Vagina (tissue), 2 donors: Measurements from ENCODE around the gene CERT1. TPM values are rescaled to one million over a fixed set of nuclear protein-coding genes. Genes with fewer than 3 reads are reported as not detected.

ENCODE experiments used
- DNase-seq, 2 donors: peaks; one replicate each; pipeline ENCODE4 v3.0.0-alpha.2; 2017; ENCODE audit errors: extremely low spot score in 2 of 2
- H3K27ac ChIP-seq: fragments of 200-600 bp; sonication (generic); one replicate; pipeline ENCODE4 v1.5.1; 2019
- H3K27me3 ChIP-seq: fragments of 200-600 bp; sonication (generic); one replicate; pipeline ENCODE4 v1.5.1; 2019
- H3K36me3 ChIP-seq, 2 donors: fragments of 200-600 bp; sonication (generic); one replicate each; pipeline ENCODE4 v1.5.1; 2017 to 2019
- H3K4me1 ChIP-seq: fragments of 200-600 bp; sonication (generic); one replicate; pipeline ENCODE4 v1.5.1; 2019
- H3K4me3 ChIP-seq, 2 donors: fragments of 200-600 bp; sonication (generic); 1 replicate in 1 of 2; 2 replicates in 1 of 2; pipeline ENCODE4 v1.5.1; 2016 to 2019
- H3K9me3 ChIP-seq: fragments of 200-600 bp; sonication (generic); one replicate; pipeline ENCODE4 v1.5.1; 2019
- POLR2A ChIP-seq, 2 donors: fragments of 450-650 bp; IDR thresholded peaks; one replicate each; pipeline ENCODE4 v1.6.1; 2017; ENCODE audit warnings: antibody characterized with exemption in 2 of 2, mild to moderate bottlenecking in 2 of 2, moderate library complexity in 2 of 2
- POLR2AphosphoS5 ChIP-seq, 2 donors: sonication (generic); formaldehyde crosslinking; IDR thresholded peaks; one replicate each; pipeline ENCODE4 v1.9.0; 2017; ENCODE audit warnings: antibody characterized with exemption in 2 of 2, mild to moderate bottlenecking in 2 of 2, low read depth in 1 of 2; ENCODE audit not compliant: insufficient read depth in 1 of 2
- intact Hi-C: fragments of 100-400 bp; cut with DNase I; formaldehyde crosslinking; loops from one replicate; pipeline ENCODE4 v1.15.1; 2023
- total RNA-seq: library from RNA; depleted of rRNA; stranded (reverse); fragments of >200 nt; gene quantifications from one replicate; pipeline ENCODE4 v1.2.3, GENCODE V29; 2016
- TF ChIP-seq, protein P1 (sequence below), 3 experiments: fragments of 450-650 bp in 2 of 3; fragments of 200-600 bp in 1 of 3; sonication (generic) in 1 of 3; IDR thresholded peaks; one replicate each; pipeline ENCODE4 v1.5.1; 2017 to 2019; ENCODE audit warnings: antibody characterized with exemption in 3 of 3, mild to moderate bottlenecking in 2 of 3, moderate library complexity in 2 of 3

Gene CERT1
- total RNA-seq, 1 donor from 2014 or later = 44.2 TPM

DNA sequence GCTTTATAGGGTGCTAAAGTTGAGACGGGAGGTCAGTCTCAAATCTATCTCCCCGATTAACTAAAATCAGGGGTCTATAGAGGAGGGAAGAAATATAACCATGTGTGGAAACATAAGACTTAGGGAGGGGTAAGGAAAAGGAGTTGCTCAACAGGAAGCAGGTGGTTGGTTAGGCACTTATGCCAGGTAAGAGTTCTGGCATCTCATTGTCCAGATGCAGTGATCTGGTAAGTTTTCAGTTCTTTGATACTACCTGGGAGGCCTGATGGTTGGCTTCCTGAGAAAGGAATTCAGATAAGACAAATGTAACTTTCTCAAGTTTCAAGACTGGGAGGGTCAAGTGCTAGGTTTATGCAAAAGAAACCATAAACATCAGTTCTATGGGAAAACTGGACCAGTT lies 47.7 kb downstream of the CERT1 start:
- H3K4me3 ChIP-seq = no peak overlapping the region
- no peak for DNase-seq
- H3K4me1 ChIP-seq = no peaks in the 10 kb centered on the region
- no peaks in the 10 kb centered on the region for H3K27me3 ChIP-seq
- peaks cover 4% of the 10 kb centered on the region for H3K9me3 ChIP-seq
- no peak for TF ChIP-seq POLR2A (IDR thresholded peaks at IDR 0.05)
- TF ChIP-seq, protein P1, sequence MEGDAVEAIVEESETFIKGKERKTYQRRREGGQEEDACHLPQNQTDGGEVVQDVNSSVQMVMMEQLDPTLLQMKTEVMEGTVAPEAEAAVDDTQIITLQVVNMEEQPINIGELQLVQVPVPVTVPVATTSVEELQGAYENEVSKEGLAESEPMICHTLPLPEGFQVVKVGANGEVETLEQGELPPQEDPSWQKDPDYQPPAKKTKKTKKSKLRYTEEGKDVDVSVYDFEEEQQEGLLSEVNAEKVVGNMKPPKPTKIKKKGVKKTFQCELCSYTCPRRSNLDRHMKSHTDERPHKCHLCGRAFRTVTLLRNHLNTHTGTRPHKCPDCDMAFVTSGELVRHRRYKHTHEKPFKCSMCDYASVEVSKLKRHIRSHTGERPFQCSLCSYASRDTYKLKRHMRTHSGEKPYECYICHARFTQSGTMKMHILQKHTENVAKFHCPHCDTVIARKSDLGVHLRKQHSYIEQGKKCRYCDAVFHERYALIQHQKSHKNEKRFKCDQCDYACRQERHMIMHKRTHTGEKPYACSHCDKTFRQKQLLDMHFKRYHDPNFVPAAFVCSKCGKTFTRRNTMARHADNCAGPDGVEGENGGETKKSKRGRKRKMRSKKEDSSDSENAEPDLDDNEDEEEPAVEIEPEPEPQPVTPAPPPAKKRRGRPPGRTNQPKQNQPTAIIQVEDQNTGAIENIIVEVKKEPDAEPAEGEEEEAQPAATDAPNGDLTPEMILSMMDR (IDR thresholded peaks at IDR 0.05) = no peak
- intact Hi-C loops = no loop called here
- H3K36me3 ChIP-seq = no peaks in the 10 kb centered on the region
- H3K27ac ChIP-seq = no peak overlapping the region

DNA sequence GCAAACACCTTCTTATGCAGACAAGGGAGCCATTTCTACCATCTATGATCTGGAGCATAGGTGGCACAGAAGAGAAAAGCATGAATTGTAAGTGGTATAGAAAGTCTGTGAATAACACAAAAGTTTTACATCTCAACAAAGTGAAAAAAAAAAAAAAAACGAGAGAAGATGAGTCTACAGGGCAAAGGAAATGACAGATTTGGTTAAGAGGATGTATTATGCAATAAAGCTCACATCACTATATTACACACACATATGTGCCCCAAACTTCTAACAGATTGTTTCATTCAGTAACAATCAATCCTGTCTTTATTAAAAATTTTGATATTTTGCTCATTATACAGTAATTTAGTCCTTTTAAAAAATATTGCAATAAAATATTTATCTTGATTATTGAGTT lies 49.8 kb downstream of the CERT1 start:
- Histone ChIP-seq H3K9me3 (no peaks in the 10 kb centered on the region), H3K27me3 (no peaks in the 10 kb centered on the region), H3K4me3 (no peak overlapping the region), H3K36me3 (no peaks in the 10 kb centered on the region), H3K27ac (no peak overlapping the region), H3K4me1 (peaks cover 5% of the 10 kb centered on the region)
- no peak for DNase-seq
- TF ChIP-seq, protein P1 (IDR thresholded peaks at IDR 0.05) = no peak
- TF ChIP-seq POLR2AphosphoS5 (IDR thresholded peaks at IDR 0.05; ENCODE audit: insufficient read depth in 1 of 2, low read depth in 1 of 2) (no peak), POLR2A (IDR thresholded peaks at IDR 0.05) (no peak)
- intact Hi-C loops = no loop called here

DNA sequence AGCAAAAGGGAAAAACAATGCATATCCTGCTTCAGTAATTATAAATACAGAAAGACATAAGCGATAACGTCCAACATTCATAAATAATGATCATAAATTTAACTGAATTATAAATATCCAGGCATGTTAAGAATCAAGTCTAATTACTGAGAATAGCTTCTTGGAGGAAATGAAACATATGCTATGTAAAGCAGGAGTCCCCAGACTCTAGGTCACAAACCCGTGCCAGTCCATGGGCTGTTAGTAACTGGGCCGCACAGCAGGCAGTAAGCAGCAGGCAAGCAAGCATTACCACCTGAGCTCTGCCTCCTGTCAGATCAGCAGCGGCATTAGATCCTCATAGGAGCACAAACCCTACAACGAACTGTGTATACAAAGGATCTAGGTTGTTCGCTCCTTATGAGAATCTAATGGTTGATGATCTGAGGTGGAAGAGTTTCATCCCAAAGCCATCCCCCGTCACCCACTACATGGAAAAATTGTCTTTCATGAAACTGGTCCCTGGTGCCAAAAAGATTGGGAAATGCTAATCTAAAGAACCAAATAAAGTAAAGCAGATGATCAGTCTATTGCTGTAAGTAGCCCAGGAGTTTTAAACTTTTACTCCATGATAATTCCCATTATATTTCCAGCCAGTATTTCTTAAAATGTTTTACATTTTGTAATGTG lies 50.4 kb downstream of the CERT1 start:
- Histone ChIP-seq H3K9me3 (no peaks in the 10 kb centered on the region), H3K4me1 (peaks cover 5% of the 10 kb centered on the region), H3K36me3 (no peaks in the 10 kb centered on the region), H3K27ac (no peak overlapping the region), H3K4me3 (no peak overlapping the region), H3K27me3 (no peaks in the 10 kb centered on the region)
- intact Hi-C loops = no loop called here
- DNase-seq = no peak
- TF ChIP-seq, protein P1 (IDR thresholded peaks at IDR 0.05) = no peak
- TF ChIP-seq POLR2A (IDR thresholded peaks at IDR 0.05) (no peak), POLR2AphosphoS5 (IDR thresholded peaks at IDR 0.05; ENCODE audit: insufficient read depth in 1 of 2, low read depth in 1 of 2) (no peak)

DNA sequence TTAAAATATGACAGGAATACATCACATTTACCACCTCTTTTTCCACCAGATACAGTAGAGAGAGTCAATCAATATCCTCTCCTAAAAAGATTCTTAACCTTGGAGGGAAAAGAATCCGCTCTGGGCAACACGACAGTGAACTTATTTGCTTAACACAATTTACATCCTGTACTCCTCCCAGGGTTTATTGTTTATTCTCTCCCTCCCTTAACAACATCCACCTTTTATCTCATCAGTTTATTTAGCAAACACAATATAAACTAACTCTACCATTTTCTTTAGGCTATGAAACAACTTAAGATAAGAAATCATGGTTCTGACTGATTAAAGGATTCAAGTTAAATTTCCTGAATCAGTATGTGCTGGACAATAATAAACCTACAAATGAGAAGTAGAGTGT lies 50.9 kb downstream of the CERT1 start:
- Histone ChIP-seq H3K9me3 (no peaks in the 10 kb centered on the region), H3K36me3 (no peaks in the 10 kb centered on the region), H3K4me3 (no peak overlapping the region), H3K27ac (no peak overlapping the region), H3K27me3 (no peaks in the 10 kb centered on the region), H3K4me1 (peaks cover 5% of the 10 kb centered on the region)
- intact Hi-C loops = no loop called here
- DNase-seq = no peak
- TF ChIP-seq, protein P1 (IDR thresholded peaks at IDR 0.05) = no peak
- TF ChIP-seq POLR2AphosphoS5 (IDR thresholded peaks at IDR 0.05; ENCODE audit: insufficient read depth in 1 of 2, low read depth in 1 of 2) (no peak), POLR2A (IDR thresholded peaks at IDR 0.05) (no peak)

- TF ChIP-seq, protein P1 (IDR thresholded peaks at IDR 0.05) = no peak
- TF ChIP-seq POLR2AphosphoS5 (IDR thresholded peaks at IDR 0.05; ENCODE audit: insufficient read depth in 1 of 2, low read depth in 1 of 2) = no peak
- DNase-seq = no peak
- Histone ChIP-seq H3K9me3 (no peaks in the 10 kb centered on the region), H3K4me1 (peaks cover 9% of the 10 kb centered on the region), H3K36me3 (no peaks in the 10 kb centered on the region), H3K4me3 (no peak overlapping the region), H3K27me3 (no peaks in the 10 kb centered on the region), H3K27ac (no peak overlapping the region)
- intact Hi-C loops = no loop called here
These were observed 53.7 kb downstream of the CERT1 start for GRCh38 chr5:75457691-75458090.
